H1 (cell line): ENCODE results near the gene KIF3B.

Experiments used
- ATF2 ChIP-seq: IDR thresholded peaks from 2 replicates; pipeline ENCODE4 v1.6.1; 2012; ENCODE audit warnings: low read length, inconsistent platforms
- ATF3 ChIP-seq: IDR thresholded peaks from 2 replicates; pipeline ENCODE4 v1.6.1; 2011; ENCODE audit warnings: low read depth, mild to moderate bottlenecking, low read length; ENCODE audit not compliant: insufficient read depth
- BACH1 ChIP-seq: IDR thresholded peaks from 2 replicates; pipeline ENCODE4 v1.6.1; 2012; ENCODE audit warnings: low read length, improper control_type of control experiment
- CREB1 ChIP-seq: IDR thresholded peaks from 2 replicates; pipeline ENCODE4 v1.6.1; 2012; ENCODE audit warnings: inconsistent platforms
- CTCF ChIP-seq, 3 experiments: IDR thresholded peaks; 1 replicate in 2 of 3; 2 replicates in 1 of 3; pipeline versions ENCODE4 v1.5.1 to v1.6.1; 2011; ENCODE audit warnings: low read length in 3 of 3, mild to moderate bottlenecking in 3 of 3, inconsistent platforms in 2 of 3, low read depth in 1 of 3, moderate library complexity in 1 of 3; ENCODE audit not compliant: insufficient read depth in 1 of 3; ENCODE audit errors: control extremely low read depth in 1 of 3
- EP300 ChIP-seq, 2 experiments: IDR thresholded peaks; 1 replicate in 1 of 2; 2 replicates in 1 of 2; pipeline ENCODE4 v1.6.1; 2011 to 2012; ENCODE audit warnings: low read depth in 2 of 2, low read length in 2 of 2, mild to moderate bottlenecking in 2 of 2, borderline replicate concordance in 1 of 2, inconsistent platforms in 1 of 2, moderate library complexity in 1 of 2
- EZH2 ChIP-seq: fragments of 200-600 bp; sonication (generic); IDR thresholded peaks from 2 replicates; pipeline ENCODE4 v1.7.1; 2012; ENCODE audit warnings: low read depth, mild to moderate bottlenecking, moderate library complexity, low read length, inconsistent platforms; ENCODE audit not compliant: severe bottlenecking
- FOSL1 ChIP-seq: IDR thresholded peaks from 2 replicates; pipeline ENCODE4 v1.6.1; 2011; ENCODE audit warnings: mild to moderate bottlenecking, low read depth, low read length, moderate library complexity; ENCODE audit not compliant: insufficient read depth
- JUND ChIP-seq: IDR thresholded peaks from 2 replicates; pipeline ENCODE4 v1.6.1; 2011; ENCODE audit warnings: mild to moderate bottlenecking, improper control_type of control experiment, low read length
- POLR2A ChIP-seq, 2 experiments: IDR thresholded peaks; 1 replicate in 1 of 2; 2 replicates in 1 of 2; pipeline ENCODE4 v1.6.1; 2011; ENCODE audit warnings: low read depth in 2 of 2, low read length in 2 of 2, mild to moderate bottlenecking in 2 of 2; ENCODE audit errors: control extremely low read depth in 1 of 2
- POLR2AphosphoS5 ChIP-seq: IDR thresholded peaks from 2 replicates; pipeline ENCODE4 v1.6.1; 2011; ENCODE audit warnings: low read depth, low read length
- RAD21 ChIP-seq, 2 experiments: IDR thresholded peaks in 1 of 2; conservative IDR thresholded peaks in 1 of 2; 2 replicates each; pipeline ENCODE4 v1.6.1; 2011; ENCODE audit warnings: low read depth in 2 of 2, low read length in 2 of 2, improper control_type of control experiment in 1 of 2, inconsistent platforms in 1 of 2, mild to moderate bottlenecking in 1 of 2, moderate library complexity in 1 of 2
- RBBP5 ChIP-seq: IDR thresholded peaks from 2 replicates; pipeline ENCODE4 v1.7.1; 2012; ENCODE audit warnings: low read depth, mild to moderate bottlenecking, inconsistent platforms, low read length, moderate library complexity, borderline replicate concordance
- USF2 ChIP-seq: IDR thresholded peaks from 2 replicates; pipeline ENCODE4 v1.6.1; 2011; ENCODE audit warnings: low read length, improper control_type of control experiment

- TF ChIP-seq BACH1 (no peak), RAD21 (IDR thresholded peaks at IDR 0.05 in 1 of 2, conservative IDR thresholded peaks at IDR 0.05 in 1 of 2; ENCODE audit: low read depth in 2 of 2, low read length in 2 of 2) (no peak), JUND (no peak), CTCF (IDR thresholded peaks at IDR 0.05; ENCODE audit: control extremely low read depth in 1 of 3, insufficient read depth in 1 of 3, low read depth in 1 of 3, low read length in 3 of 3) (no peak), FOSL1 (no peak), EZH2 (no peak), USF2 (no peak), EP300 (IDR thresholded peaks at IDR 0.05; ENCODE audit: borderline replicate concordance in 1 of 2, low read depth in 2 of 2, low read length in 2 of 2) (no peak), POLR2A (IDR thresholded peaks at IDR 0.05; ENCODE audit: control extremely low read depth in 1 of 2, low read depth in 2 of 2, low read length in 2 of 2) (no peak), ATF2 (no peak), RBBP5 (no peak), POLR2AphosphoS5 (no peak), ATF3 (no peak), CREB1 (no peak)
These were observed 4.3 kb downstream of the KIF3B start for GRCh38 chr20:32281711-32282110.
